NCI-H128 (cell line): Measurements from ENCODE around the gene STAC3.

Experiments
- DNase-seq: peaks from one replicate; lab custom pipeline; 2025; ENCODE audit not compliant: unreplicated experiment; lab: John Stamatoyannopoulos, UW

Gene STAC3

GRCh38 chr12:57223191-57224165, 27.5 kb downstream of the STAC3 start:
- no peak for DNase-seq

GRCh38 chr12:57222286-57223190, 28.4 kb downstream of the STAC3 start:
- no peak for DNase-seq

GRCh38 chr12:57221169-57221917, 29.6 kb downstream of the STAC3 start:
- DNase-seq = no peak

- no peak for DNase-seq
Measured at GRCh38 chr12:57220770-57221168, 30.2 kb downstream of the STAC3 start.

GRCh38 chr12:57219993-57220754, 30.8 kb downstream of the STAC3 start:
- no peak for DNase-seq

- DNase-seq = no peak
Measured at GRCh38 chr12:57219205-57219992, 31.6 kb downstream of the STAC3 start.

- no peak for DNase-seq
Measured at GRCh38 chr12:57218030-57218853, 32.7 kb downstream of the STAC3 start.

GRCh38 chr12:57216921-57217879, 33.8 kb downstream of the STAC3 start:
- DNase-seq = no peak

GRCh38 chr12:57216014-57216911, 34.7 kb downstream of the STAC3 start, which contains the start of gene NXPH4:
TSS of gene NXPH4 (plus strand) at chr12:57216794. CDS start at chr12:57216970, 176 bp downstream.
- DNase-seq = peak; percentile 57

GRCh38 chr12:57215668-57216013, 35.3 kb downstream of the STAC3 start:
- DNase-seq = no peak

GRCh38 chr12:57215065-57215464, 35.9 kb downstream of the STAC3 start:
- no peak for DNase-seq

- peak; percentile 71 for DNase-seq
Measured at GRCh38 chr12:57214398-57214781, 36.6 kb downstream of the STAC3 start.

GRCh38 chr12:57213763-57214397, 37.1 kb downstream of the STAC3 start:
- no peak for DNase-seq

GRCh38 chr12:57213058-57213715, 37.8 kb downstream of the STAC3 start:
- DNase-seq = peak; percentile 68

- DNase-seq = no peak
Measured at GRCh38 chr12:57212701-57213057, 38.3 kb downstream of the STAC3 start.
